ENCODE measurements around the gene TAF6L.
A peak's percentile ranks its signal among the peaks of the same experiment; 100 is the strongest.
"Not testable (repeated sequence)": the region's sequence is repeated elsewhere in the genome, so short reads cannot be mapped to it uniquely, and the experiment has no call there.

The TAF6L gene

GRCh38 chr11:62805961-62806441, 34.8 kb downstream of the TAF6L start:
- no peak for DNase-seq

- no peak for DNase-seq
These were observed 35.5 kb downstream of the TAF6L start for GRCh38 chr11:62806611-62807121.

- no peak for DNase-seq
These were observed 39.6 kb downstream of the TAF6L start for GRCh38 chr11:62810748-62811147.

GRCh38 chr11:62811659-62812058, 40.5 kb downstream of the TAF6L start:
- DNase-seq, result no peak

DNA sequence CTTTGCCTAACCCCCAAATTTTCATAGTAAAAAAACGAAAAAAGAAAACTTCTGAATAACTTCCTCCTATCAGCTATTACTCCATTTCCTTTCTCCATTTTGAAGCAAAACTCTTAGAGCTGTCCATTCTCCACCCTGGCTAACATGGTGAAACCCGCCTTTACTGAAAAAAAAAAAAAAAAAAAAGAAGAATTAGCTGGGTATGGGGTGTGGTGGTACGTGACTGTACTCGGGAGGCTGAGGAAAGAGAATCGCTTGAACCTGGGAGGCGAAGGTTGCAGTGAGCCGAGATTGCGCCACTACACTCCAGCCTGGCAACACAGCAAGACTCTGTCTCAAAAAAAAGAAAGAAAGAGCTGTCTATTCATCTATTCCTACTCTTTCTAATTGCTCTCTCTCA, 45.4 kb downstream of the TAF6L start:
- no peak for DNase-seq

GRCh38 chr11:62817129-62817528, 45.9 kb downstream of the TAF6L start:
- no peak for DNase-seq

GRCh38 chr11:62823677-62824076, 52.5 kb downstream of the TAF6L start:
- DNase-seq, result no peak

GRCh38 chr11:62828130-62828529, 56.9 kb downstream of the TAF6L start:
- DNase-seq, result not testable (repeated sequence)

DNA sequence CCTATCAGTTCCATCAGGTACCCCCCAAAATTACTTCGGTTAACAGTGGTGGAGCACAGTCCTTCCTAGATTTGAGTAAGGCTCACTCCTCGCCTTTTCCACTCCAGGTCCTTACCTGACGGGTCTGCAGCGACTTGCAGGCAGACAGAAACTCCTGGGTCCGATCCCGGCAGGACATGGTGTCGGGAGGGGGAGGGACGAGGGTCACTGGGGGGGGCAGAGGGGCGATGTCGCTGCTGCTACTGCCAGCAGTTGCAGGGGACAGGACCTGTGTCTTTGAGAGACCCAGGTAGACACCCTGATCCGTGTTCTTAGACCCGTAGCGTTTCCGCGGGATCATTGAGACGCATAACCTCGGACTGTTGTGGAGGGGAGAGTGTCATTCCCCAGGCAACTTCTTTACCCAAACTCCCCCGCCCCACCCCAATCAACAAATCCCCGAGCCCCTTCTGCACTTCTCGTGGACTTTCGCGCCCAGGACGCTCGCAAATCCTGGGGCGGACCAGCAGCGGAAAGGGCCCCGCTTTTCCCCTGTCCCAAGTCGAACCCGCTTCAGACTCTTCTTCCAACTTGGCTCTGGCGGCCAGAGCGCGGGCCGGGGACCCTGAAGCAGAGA, 59.8 kb downstream of the TAF6L start:
- no peak for DNase-seq

DNA sequence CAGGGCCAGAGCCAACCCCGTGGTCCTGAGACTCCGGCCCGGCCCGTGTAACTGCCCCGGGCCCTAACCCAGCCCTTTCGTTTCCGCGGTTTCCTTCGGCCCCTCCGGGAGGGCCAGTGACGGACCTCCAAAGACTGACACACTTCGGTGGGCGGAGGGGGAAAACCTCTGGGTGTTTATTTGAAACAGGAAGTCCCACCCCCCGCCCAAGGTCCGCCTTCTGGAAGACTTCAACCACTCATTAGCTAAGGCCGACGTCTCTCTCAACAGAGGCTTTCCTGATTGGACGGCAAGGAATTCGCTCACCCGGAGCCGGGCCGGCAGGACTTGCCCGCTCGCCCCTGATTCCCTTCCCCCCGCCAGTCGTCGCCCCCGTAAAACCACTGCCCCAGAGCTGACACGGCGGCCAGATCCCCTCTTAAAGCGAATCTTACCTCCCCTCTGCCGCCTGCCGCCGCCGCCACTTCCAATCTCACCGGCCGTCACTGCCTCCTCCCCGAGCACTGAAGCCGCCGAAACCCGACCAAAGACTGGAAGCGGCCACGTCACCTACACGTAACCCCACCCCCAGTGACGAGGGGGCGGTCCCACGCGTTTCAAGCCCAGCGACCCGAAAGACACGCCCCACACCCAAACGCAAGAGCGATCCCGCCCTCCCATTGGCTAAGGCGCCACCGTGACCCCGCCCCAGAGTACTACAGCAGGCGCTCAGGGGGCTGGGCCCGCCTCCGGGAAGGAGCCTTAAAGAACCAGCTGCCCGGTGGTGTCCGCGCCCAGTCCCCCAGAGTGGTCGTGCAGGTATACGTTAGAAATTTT, 60.5 kb downstream of the TAF6L start, which contains the start of gene STX5:
TSS of gene STX5 (minus strand) at position 532 of the 816 bp plus-strand sequence. CDS start 808 bp downstream, outside the sequence.
- peak; percentile 97 for DNase-seq

- DNase-seq, result no peak
These were observed 61.4 kb downstream of the TAF6L start, which contains the start of gene TEX54 for GRCh38 chr11:62832336-62833234. Gene TEX54 (minus strand): TSS chr11:62832841.

DNA sequence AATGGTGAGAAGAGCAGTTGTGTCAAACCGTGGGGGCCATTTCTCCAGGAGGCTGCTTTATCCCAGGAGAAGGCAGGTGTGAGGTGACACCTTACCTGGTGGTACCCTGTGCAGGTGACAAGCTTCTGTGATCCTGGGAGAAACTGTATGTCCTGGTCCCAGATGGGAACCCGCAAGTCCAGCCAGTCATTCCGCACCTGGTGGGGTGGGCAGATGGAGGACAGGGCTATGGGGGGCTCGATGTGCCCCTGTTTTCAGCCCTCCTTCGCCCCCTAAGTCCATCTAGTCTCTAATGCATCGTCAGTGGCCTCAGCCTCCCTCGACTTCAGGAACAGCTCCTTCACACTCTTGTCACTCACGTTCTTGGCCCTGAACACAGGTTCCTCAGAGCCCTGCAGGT, 64.1 kb downstream of the TAF6L start:
- DNase-seq, result no peak
